Activated B cell treated with CpG ODN at 0.5 μM for 24 hours (primary cell): ENCODE data around the gene RAB20. TPM values are rescaled to one million over a fixed set of nuclear protein-coding genes. Genes with fewer than 3 reads are reported as not detected.

Source experiments
- ATAC-seq: fragments of 200-7000 bp; cut with Tn5 transposase; one replicate; pipeline ENCODE4 v1.10.0; 2021; ENCODE audit warnings: low read depth, mild to moderate bottlenecking, moderate library complexity
- CTCF ChIA-PET: fragments of 350-600 bp; sonication (Branson Sonifier 250); formaldehyde crosslinking; loops from one replicate; lab custom pipeline; 2021; ENCODE audit warnings: antibody characterized with exemption; lab: Charles Lee
- POLR2A ChIA-PET: fragments of 350-600 bp; sonication (Branson Sonifier 250); formaldehyde crosslinking; loops from one replicate; lab custom pipeline; 2021; ENCODE audit warnings: antibody characterized with exemption; lab: Charles Lee
- DNase-seq: peaks from one replicate; pipeline ENCODE4 v3.0.0; 2022
- H3K27ac Mint-ChIP-seq: one replicate; pipeline ENCODE4 v1.8.0; 2020; ENCODE audit warnings: mixed read lengths
- H3K27me3 Mint-ChIP-seq: one replicate; pipeline ENCODE4 v1.8.0; 2021; ENCODE audit warnings: mixed read lengths
- H3K36me3 Mint-ChIP-seq: one replicate; pipeline ENCODE4 v1.8.0; 2021; ENCODE audit warnings: low read depth, mixed read lengths
- H3K4me1 Mint-ChIP-seq: one replicate; pipeline ENCODE4 v1.8.0; 2021; ENCODE audit warnings: mixed read lengths
- H3K4me3 Mint-ChIP-seq: one replicate; pipeline ENCODE4 v1.8.0; 2020; ENCODE audit warnings: mild to moderate bottlenecking, mixed read lengths
- H3K9me3 Mint-ChIP-seq: one replicate; pipeline ENCODE4 v1.8.0; 2020; ENCODE audit warnings: mixed read lengths
- CTCF ChIP-seq: fragments of 200-600 bp; IDR thresholded peaks from one replicate; pipeline ENCODE4 v1.8.0; 2022; ENCODE audit warnings: antibody characterized with exemption, mild to moderate bottlenecking
- intact Hi-C: fragments of 100-400 bp; cut with micrococcal nuclease; formaldehyde crosslinking; loops from one replicate; pipeline ENCODE4 v1.15.1; 2024
- total RNA-seq: library from RNA; stranded (reverse); gene quantifications from 2 replicates; pipeline ENCODE4 v1.2.3, GENCODE V29; 2022

RAB20 gene
- total RNA-seq, 1 donor from 2014 or later = 3.1 TPM

DNA sequence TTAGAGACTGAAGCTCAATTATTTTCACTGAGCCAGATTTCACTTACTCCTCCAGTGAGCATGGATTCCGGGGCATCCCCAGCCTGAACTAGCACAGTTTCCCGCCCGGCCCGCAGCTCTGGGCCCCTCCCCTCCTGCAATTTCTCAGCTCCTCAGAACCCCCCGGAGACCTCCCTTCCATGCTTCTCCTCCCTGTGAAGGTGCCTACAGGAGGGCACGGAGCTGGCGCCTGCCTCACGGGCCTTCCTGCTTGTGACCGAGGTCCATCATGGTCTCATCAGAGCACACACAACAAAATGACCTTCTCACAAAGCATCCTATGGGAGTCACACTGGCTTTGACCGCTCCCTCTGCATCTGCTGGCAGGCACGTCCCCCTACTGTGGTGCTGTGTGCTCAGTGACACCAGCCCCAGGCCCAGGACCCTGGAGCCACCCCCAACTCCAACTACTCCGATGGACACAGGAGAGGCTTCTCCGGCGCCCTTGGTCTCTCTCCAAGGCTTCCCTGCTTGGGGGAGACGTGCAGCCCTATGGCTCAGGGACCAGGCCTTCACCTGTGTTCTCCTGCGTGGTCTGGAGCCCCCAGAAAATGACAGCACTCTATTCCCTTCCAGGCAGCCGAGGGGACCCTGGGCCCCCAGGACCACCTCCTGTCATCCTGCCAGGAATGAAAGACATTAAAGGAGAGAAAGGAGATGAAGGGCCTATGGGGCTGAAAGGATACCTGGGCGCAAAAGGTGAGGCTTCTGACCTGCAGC, 77.1 kb downstream of the RAB20 start:
- DNase-seq = no peak
- TF ChIP-seq CTCF = no peak
- CTCF ChIA-PET = interaction anchor here (0.6 kb wide), 1 partner anchor 29 kb away, joined by 3 read pairs; no protein-coding TSS in a partner anchor
- intact Hi-C loops = no loop called here
- H3K4me1 Mint-ChIP-seq = no peaks in the 10 kb centered on the region
- no peak overlapping the region for H3K4me3 Mint-ChIP-seq
- H3K27me3 Mint-ChIP-seq = peaks cover 2% of the 10 kb centered on the region
- no peak overlapping the region for H3K27ac Mint-ChIP-seq
- POLR2A ChIA-PET = interaction anchor here (0.9 kb wide), 1 partner anchor 13 kb away, joined by 4 read pairs; no protein-coding TSS in a partner anchor
- no peak for ATAC-seq
- H3K9me3 Mint-ChIP-seq = no peaks in the 10 kb centered on the region
- H3K36me3 Mint-ChIP-seq = no peaks in the 10 kb centered on the region

GRCh38 chr13:110483386-110483968, 78.0 kb downstream of the RAB20 start:
- ChIA-PET CTCF (no interaction called here), POLR2A (interaction anchor here (0.9 kb wide), 1 partner anchor 12 kb away, joined by 4 read pairs; no protein-coding TSS in a partner anchor)
- Mint-ChIP-seq H3K4me3 (no peak overlapping the region), H3K27me3 (peaks cover 2% of the 10 kb centered on the region), H3K9me3 (no peaks in the 10 kb centered on the region), H3K36me3 (no peaks in the 10 kb centered on the region), H3K27ac (no peak overlapping the region), H3K4me1 (no peaks in the 10 kb centered on the region)
- no peak for ATAC-seq
- no peak for TF ChIP-seq CTCF
- intact Hi-C loops = no loop called here
- DNase-seq = no peak

- ATAC-seq = no peak
These were observed 81.4 kb downstream of the RAB20 start for GRCh38 chr13:110480161-110480560.

GRCh38 chr13:110479648-110480047, 81.9 kb downstream of the RAB20 start:
- DNase-seq (no peak), ATAC-seq (no peak)
- POLR2A ChIA-PET = no interaction called here
- Mint-ChIP-seq H3K4me1 (peaks cover 16% of the 10 kb centered on the region), H3K27ac (no peak overlapping the region), H3K36me3 (no peaks in the 10 kb centered on the region), H3K9me3 (no peaks in the 10 kb centered on the region), H3K4me3 (no peak overlapping the region), H3K27me3 (peaks cover 2% of the 10 kb centered on the region)
- no peak for TF ChIP-seq CTCF
- CTCF ChIA-PET = interaction anchor here (1.3 kb wide), 1 partner anchor 114 kb away, joined by 3 read pairs; no protein-coding TSS in a partner anchor
- intact Hi-C loops = no loop called here

More at GRCh38 chr13:110480161-110480560, 81.4 kb downstream of the RAB20 start:
- DNase-seq = no peak
- Mint-ChIP-seq H3K36me3 (no peaks in the 10 kb centered on the region), H3K4me3 (no peak overlapping the region), H3K27me3 (peaks cover 2% of the 10 kb centered on the region), H3K27ac (no peak overlapping the region), H3K4me1 (peaks cover 11% of the 10 kb centered on the region), H3K9me3 (no peaks in the 10 kb centered on the region)
- ChIA-PET POLR2A (no interaction called here), CTCF (interaction anchor here (1.3 kb wide), 1 partner anchor 113 kb away, joined by 3 read pairs; no protein-coding TSS in a partner anchor)
- no peak for TF ChIP-seq CTCF
- intact Hi-C loops = no loop called here

- no peaks in the 10 kb centered on the region for H3K9me3 Mint-ChIP-seq
- peaks cover 2% of the 10 kb centered on the region for H3K27me3 Mint-ChIP-seq
- ChIA-PET CTCF (interaction anchor here (1.3 kb wide), 1 partner anchor 114 kb away, joined by 3 read pairs; no protein-coding TSS in a partner anchor), POLR2A (no interaction called here)
- no peaks in the 10 kb centered on the region for H3K36me3 Mint-ChIP-seq
- H3K27ac Mint-ChIP-seq = no peak overlapping the region
- no peak for ATAC-seq
- no peak overlapping the region for H3K4me3 Mint-ChIP-seq
- intact Hi-C loops = no loop called here
- TF ChIP-seq CTCF = no peak
- H3K4me1 Mint-ChIP-seq = peaks cover 17% of the 10 kb centered on the region
- DNase-seq = no peak
These were observed 82.3 kb downstream of the RAB20 start for GRCh38 chr13:110479215-110479545.
